Measurements from ENCODE around the gene ATRIP. TPM values are rescaled to one million over a fixed set of nuclear protein-coding genes. Genes with fewer than 3 reads are reported as not detected.

ATRIP gene
- total RNA-seq, 3 donors from 2014 or later: 8.2 to 8.6 (median 8.2) TPM

DNA sequence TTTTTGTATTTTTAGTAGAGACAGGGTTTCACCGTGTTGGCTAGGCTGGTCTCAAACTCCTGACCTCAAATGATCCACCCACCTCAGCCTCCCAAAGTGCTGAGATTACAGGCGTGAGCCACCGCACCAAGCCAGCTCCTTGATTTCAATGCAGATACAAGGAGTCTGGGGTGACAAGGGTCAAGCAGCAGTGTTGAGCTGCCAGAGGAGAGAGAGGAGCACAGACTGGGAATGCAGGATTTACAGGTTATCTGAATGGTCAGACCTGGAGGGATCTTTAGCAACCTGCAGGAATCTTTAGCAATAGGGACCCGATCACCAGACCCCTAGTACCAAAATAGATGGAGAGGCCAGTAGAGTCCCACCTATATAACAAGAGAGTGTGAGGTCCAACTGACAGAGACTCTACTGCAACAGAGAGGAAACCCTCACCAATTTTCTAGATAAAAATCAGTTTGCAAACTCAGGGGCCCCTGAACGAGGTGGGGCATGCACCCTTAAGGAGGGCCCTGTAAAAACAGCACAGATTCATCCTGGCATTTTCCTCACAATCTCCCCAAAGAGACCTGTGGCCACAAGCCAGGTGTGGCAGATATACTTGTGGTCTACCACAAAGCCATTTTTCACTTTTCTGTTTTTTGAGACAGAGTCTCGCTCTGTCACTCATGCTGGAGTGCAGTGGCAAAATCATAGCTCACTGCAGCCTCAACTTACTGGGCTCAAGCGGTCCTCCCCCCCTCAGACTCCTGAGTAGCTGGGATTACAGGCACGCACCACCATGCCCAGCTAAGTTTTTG is 68.1 kb downstream of the ATRIP start:
- no peak for DNase-seq (ENCODE audit: low spot score in 2 of 2)
- Histone ChIP-seq H3K36me3 (no peaks in the 10 kb centered on the region), H3K27ac (no peak overlapping the region), H3K4me1 (no peaks in the 10 kb centered on the region), H3K9me3 (no peaks in the 10 kb centered on the region), H3K27me3 (no peaks in the 10 kb centered on the region), H3K4me3 (no peak overlapping the region)
- intact Hi-C loops (cut with DNase I; ENCODE audit: low total_unique reads): no loop called here
- TF ChIP-seq CTCF (IDR thresholded peaks at IDR 0.05): no peak
- no peak for TF ChIP-seq POLR2A (IDR thresholded peaks at IDR 0.05)
- no peak for TF ChIP-seq POLR2AphosphoS5 (IDR thresholded peaks at IDR 0.05)

Other genes starting within 250 kb of the ATRIP start
- 1 to 10 TPM in 1 of 3 donors, not detected in 2; 2.9 TPM for gene CAMP, start 223.2 kb upstream of the ATRIP start, total RNA-seq
- gene ZNF589, start 205.6 kb upstream of the ATRIP start, total RNA-seq: 10 to 100 TPM; 16.1 to 18.4 (median 17.6) TPM
- gene NME6, start 145.4 kb upstream of the ATRIP start, total RNA-seq: 10 to 100 TPM; 24.6 to 38.5 (median 34.1) TPM
- gene SPINK8, start 113.1 kb upstream of the ATRIP start, total RNA-seq: not detected
- gene FBXW12, start 74.5 kb upstream of the ATRIP start, total RNA-seq: under 1 TPM in 2 of 3 donors, not detected in 1; 0.32 to 0.66 TPM
- gene PLXNB1, start 16.7 kb upstream of the ATRIP start, total RNA-seq: 100 to 1,000 TPM in 2 of 3 donors, 10 to 100 TPM in 1; 60.2 to 182 (median 148) TPM
- gene CCDC51, start 6.6 kb upstream of the ATRIP start, total RNA-seq: 10 to 100 TPM; 12.5 to 14.7 (median 13.9) TPM
- 100 to 1,000 TPM; 270 to 343 (median 333) TPM for gene TMA7, start 6.5 kb upstream of the ATRIP start, total RNA-seq
- gene SHISA5, start 57.4 kb downstream of the ATRIP start, total RNA-seq: 10 to 100 TPM; 65.6 to 90.1 (median 77.0) TPM
- gene PFKFB4, start 110.1 kb downstream of the ATRIP start, total RNA-seq: 1 to 10 TPM; 1.8 to 6.9 (median 5.2) TPM
- gene UCN2, start 117.0 kb downstream of the ATRIP start, total RNA-seq: under 1 TPM in 1 of 3 donors, not detected in 2; 0.44 TPM
- 10 to 100 TPM in 2 of 3 donors, under 1 TPM in 1; 0.48 to 18.6 (median 12.5) TPM for gene COL7A1, start 148.6 kb downstream of the ATRIP start, total RNA-seq
- 100 to 1,000 TPM; 163 to 230 (median 180) TPM for gene UQCRC1, start 162.9 kb downstream of the ATRIP start, total RNA-seq
- not detected for gene TMEM89, start 175.0 kb downstream of the ATRIP start, total RNA-seq
- 10 to 100 TPM; 12.6 to 21.6 (median 16.0) TPM for gene SLC26A6, start 188.7 kb downstream of the ATRIP start, total RNA-seq
- 1 to 10 TPM in 2 of 3 donors, under 1 TPM in 1; 0.88 to 1.3 (median 1.1) TPM for gene CELSR3, start 216.1 kb downstream of the ATRIP start, total RNA-seq
- gene NCKIPSD, start 239.2 kb downstream of the ATRIP start, total RNA-seq: 10 to 100 TPM; 31.8 to 40.3 (median 36.4) TPM

Data from breast epithelium (tissue), 4 donors.